D721Med (cell line): ENCODE measurements around the gene SNX33.
A peak's percentile ranks its signal among the peaks of the same experiment; 100 is the strongest.
"Not testable (repeated sequence)": the region's sequence is repeated elsewhere in the genome, so short reads cannot be mapped to it uniquely, and the experiment has no call there.

Experiments
- DNase-seq: peaks from one replicate; pipeline ENCODE4 v3.0.0; 2011; ENCODE audit warnings: low spot score; ENCODE audit not compliant: insufficient read length
- FAIRE-seq: peaks from 2 replicates; lab custom pipeline; 2011; peaks lifted over from hg19 to GRCh38; lab: Jason Lieb, UNC
- CTCF ChIP-seq: IDR thresholded peaks from 2 replicates; pipeline ENCODE4 v1.5.1; 2012; ENCODE audit warnings: mild to moderate bottlenecking, control low read depth; ENCODE audit not compliant: insufficient read depth; ENCODE audit errors: missing control alignments

SNX33 gene

GRCh38 chr15:75680007-75680789, 32.5 kb downstream of the SNX33 start:
- DNase-seq (no peak), FAIRE-seq (no peak)
- TF ChIP-seq CTCF: no peak

GRCh38 chr15:75682181-75683135, 34.7 kb downstream of the SNX33 start:
- DNase-seq (no peak), FAIRE-seq (no peak)
- TF ChIP-seq CTCF: no peak

- TF ChIP-seq CTCF: peak; percentile 66
- peak; percentile 90 for DNase-seq
- FAIRE-seq: not testable (repeated sequence)
Measured at GRCh38 chr15:75683646-75684312, 36.1 kb downstream of the SNX33 start.

- no peak for TF ChIP-seq CTCF
- DNase-seq (no peak), FAIRE-seq (no peak)
Measured at GRCh38 chr15:75684648-75685047, 36.9 kb downstream of the SNX33 start.

- FAIRE-seq: no peak
- DNase-seq: no peak
- TF ChIP-seq CTCF: no peak
Measured at GRCh38 chr15:75685195-75685594, 37.5 kb downstream of the SNX33 start.

GRCh38 chr15:75686212-75686642, 38.5 kb downstream of the SNX33 start:
- TF ChIP-seq CTCF: peak; percentile 47
- FAIRE-seq: not testable (repeated sequence)
- peak; percentile 56 for DNase-seq
